T-helper 1 cell treated with Interleukin-12 subunit alpha and Interleukin-12 subunit beta and Interleukin-4 antibody, amounts not matched to agents 30 ng/mL and 1 ng/mL, for 36 hours (primary cell): ENCODE measurements around the gene CCNF. TPM values are rescaled to one million over a fixed set of nuclear protein-coding genes. Genes with fewer than 3 reads are reported as not detected.

Experiments used
- intact Hi-C: fragments of 100-400 bp; cut with micrococcal nuclease; formaldehyde crosslinking; loops from one replicate; pipeline ENCODE4 v1.15.1; 2024
- total RNA-seq: library from RNA; stranded (reverse); gene quantifications from 2 replicates; pipeline ENCODE4 v1.2.3, GENCODE V29; 2022

The CCNF gene
- total RNA-seq, 1 donor from 2014 or later, result 58.8 TPM

DNA sequence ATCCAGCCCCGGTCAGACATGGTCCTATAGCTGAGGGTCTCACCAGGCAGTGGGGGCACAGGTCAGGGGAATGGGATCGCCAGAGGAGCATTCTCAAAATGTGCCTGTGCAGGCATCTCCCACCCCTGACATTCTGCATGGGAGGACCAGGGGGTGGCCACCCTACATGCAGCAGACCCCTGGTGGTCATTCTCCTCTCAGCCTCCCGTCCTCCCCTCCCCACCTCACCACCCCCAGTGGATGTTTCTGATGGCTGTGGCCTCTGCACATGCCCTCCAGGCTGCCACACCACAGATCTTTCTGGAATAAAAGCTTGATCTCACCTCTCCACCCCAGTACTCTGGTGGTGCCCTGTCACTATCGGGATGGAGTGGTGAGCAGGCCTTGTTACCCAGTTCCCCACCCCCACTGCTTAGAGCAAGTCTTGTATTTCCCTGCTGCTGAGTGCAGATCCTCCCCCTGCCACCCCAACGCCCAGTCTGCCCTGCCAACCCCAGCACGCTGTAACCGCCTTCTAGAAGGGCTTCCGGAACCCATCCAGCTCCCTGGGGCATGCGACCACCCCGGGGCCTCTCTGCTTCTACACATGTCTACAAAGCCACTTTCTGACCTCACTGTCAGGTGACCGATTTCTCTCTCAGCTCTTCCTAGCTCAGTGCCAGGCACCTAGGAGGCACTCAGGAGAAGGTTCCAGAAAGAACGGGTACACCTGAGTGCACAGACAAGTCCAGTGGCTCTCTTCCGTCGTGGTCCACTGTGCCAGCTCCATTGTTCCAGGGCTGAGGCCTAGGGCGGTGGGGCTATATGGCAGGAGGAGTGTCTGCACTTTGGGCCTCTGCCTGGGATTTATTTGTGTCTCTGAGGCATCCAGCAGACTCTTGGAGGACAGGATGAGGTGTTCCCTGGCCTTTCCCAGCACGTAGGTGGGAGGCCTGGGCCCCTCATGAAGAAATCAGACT, 55.0 kb downstream of the CCNF start:
- intact Hi-C loops, result no loop called here

- intact Hi-C loops, result loop anchor here (5.0 kb wide), 1 partner anchor 143 kb away; the partner anchor contains the start of gene ABCA3
Measured at GRCh38 chr16:2484898-2485508, 55.8 kb downstream of the CCNF start.

- intact Hi-C loops, result loop anchor here (5.0 kb wide), 1 partner anchor 144 kb away; the partner anchor contains the start of gene ABCA3
Measured at GRCh38 chr16:2485811-2486507, 56.7 kb downstream of the CCNF start.

- intact Hi-C loops, result loop anchor here (1.0 to 5.0 kb wide), 2 partner anchors 14 to 145 kb away; partner anchors contain the start of gene ABCA3
Measured at GRCh38 chr16:2486645-2487516, 57.6 kb downstream of the CCNF start.

DNA sequence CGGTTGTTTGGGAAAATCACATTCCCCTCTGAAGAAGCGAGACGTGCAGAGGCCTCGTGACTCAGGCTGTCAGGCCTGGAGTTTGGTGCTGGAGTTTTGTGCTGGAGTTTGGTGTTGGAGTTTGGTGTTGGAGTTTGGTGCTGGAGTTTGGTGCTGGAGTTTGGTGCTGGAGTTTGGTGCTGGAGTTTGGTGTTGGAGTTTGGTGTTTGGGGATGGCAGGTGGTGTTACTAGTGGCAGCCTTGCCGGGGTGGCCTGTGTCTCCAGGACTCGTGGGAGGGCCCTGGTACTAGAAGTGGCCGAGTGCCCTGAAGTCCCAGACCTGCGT, 58.2 kb downstream of the CCNF start:
- intact Hi-C loops, result loop anchor here (1.0 to 5.0 kb wide), 2 partner anchors 14 to 145 kb away; partner anchors contain the start of gene ABCA3

DNA sequence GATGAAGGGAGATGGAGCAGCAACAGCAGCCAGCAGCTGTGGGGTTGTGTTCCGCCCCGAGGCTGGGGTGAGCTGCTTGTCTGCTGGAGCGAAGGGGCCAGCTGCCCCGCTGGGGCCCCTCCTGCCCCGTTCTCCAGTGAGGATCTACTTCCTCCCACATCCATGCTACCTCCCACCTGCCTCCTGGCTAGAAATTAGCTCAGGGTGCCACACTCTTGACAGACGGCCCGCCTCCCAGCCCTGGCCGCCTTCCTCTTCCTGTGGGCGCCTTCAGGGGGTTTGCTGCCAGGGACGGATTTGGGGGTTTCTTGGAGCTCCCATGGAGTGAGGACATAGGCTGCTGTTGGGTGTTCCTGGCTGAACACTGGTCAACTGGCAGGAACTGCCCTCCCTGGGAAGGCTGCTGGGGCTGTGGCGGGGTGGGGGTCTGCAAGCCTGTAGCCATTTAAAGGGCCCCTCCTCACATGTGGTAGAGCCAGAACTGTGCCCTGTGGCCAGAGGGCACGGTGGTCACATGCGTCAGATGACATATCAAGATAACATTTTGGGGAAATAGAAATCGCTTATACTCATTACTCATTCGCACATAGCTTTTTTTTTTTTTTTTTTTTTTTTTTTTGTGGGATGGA, 58.8 kb downstream of the CCNF start:
- intact Hi-C loops, result loop anchor here (1.0 to 5.0 kb wide), 2 partner anchors 13 to 146 kb away; partner anchors contain the start of gene ABCA3

DNA sequence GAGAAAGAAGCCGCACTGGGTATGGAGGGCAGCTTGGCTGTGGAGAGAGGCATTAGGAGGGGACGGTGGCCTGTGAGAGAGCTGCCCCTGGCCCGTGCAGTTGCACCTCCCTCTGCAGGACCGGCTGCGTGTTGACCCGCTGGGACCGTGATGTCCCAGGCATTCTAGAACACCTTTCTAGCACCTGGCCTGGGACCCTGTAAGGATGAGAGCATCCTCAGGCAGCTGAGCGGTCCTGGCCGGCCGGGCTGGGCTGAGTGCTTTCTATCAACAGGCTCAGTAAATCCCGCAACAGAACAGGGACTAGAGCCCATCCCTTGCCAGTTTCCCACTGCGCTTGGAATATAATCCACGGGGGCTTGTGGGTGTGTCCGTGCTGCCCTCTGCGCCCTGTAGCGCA, 60.3 kb downstream of the CCNF start:
- intact Hi-C loops, result loop anchor here (5.0 kb wide), 1 partner anchor 147 kb away; the partner anchor contains the start of gene ABCA3

GRCh38 chr16:2490190-2491105, 61.2 kb downstream of the CCNF start:
- intact Hi-C loops, result no loop called here

GRCh38 chr16:2492292-2492691, 63.0 kb downstream of the CCNF start:
- intact Hi-C loops, result no loop called here

DNA sequence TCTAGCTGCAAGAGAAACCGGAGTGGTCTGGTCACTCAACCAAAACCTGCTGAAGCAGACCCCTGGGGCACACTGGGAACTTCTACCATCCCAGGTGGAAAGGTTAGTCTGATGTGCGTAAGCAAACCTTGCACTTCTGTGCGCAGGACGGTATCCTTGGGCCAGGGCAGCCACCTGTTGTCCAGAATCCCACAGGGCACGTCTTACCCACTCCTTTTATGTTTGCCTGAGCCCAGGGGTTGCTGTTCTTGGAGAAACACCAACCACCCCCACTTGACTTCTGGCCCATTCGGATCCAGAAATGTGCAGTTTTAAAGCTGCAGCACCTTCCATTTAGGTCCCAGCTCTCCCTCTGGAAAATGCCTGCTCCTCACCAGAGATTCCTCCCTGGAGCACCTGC, 64.4 kb downstream of the CCNF start:
- intact Hi-C loops, result no loop called here

GRCh38 chr16:2494616-2495015, 65.4 kb downstream of the CCNF start:
- intact Hi-C loops, result no loop called here

GRCh38 chr16:2495041-2495440, 65.8 kb downstream of the CCNF start:
- intact Hi-C loops, result no loop called here

DNA sequence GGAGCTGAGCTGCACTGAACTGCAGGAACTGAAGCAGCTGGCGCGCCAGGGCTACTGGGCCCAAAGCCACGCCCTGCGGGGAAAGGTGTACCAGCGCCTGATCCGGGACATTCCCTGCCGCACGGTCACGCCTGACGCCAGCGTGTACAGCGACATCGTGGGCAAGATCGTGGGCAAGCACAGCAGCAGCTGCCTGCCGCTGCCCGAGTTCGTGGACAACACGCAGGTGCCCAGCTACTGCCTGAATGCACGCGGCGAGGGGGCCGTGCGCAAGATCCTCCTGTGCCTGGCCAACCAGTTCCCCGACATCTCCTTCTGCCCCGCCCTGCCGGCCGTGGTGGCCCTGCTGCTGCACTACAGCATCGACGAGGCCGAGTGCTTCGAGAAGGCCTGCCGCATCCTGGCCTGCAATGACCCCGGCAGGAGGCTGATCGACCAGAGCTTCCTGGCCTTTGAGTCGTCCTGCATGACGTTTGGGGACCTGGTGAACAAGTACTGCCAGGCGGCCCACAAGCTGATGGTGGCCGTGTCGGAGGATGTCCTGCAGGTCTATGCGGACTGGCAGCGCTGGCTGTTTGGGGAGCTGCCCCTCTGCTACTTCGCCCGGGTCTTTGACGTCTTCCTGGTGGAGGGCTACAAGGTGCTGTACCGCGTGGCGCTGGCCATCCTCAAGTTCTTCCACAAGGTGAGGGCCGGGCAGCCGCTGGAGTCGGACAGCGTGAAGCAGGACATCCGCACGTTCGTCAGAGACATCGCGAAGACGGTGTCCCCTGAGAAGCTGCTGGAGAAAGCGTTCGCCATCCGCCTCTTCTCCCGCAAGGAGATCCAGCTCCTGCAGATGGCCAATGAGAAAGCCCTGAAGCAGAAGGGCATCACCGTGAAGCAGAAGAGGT, 67.2 kb downstream of the CCNF start:
- intact Hi-C loops, result no loop called here

- intact Hi-C loops, result no loop called here
Measured at GRCh38 chr16:2497116-2497630, 67.9 kb downstream of the CCNF start.

- intact Hi-C loops, result no loop called here
Measured at GRCh38 chr16:2497695-2498484, 68.6 kb downstream of the CCNF start.

DNA sequence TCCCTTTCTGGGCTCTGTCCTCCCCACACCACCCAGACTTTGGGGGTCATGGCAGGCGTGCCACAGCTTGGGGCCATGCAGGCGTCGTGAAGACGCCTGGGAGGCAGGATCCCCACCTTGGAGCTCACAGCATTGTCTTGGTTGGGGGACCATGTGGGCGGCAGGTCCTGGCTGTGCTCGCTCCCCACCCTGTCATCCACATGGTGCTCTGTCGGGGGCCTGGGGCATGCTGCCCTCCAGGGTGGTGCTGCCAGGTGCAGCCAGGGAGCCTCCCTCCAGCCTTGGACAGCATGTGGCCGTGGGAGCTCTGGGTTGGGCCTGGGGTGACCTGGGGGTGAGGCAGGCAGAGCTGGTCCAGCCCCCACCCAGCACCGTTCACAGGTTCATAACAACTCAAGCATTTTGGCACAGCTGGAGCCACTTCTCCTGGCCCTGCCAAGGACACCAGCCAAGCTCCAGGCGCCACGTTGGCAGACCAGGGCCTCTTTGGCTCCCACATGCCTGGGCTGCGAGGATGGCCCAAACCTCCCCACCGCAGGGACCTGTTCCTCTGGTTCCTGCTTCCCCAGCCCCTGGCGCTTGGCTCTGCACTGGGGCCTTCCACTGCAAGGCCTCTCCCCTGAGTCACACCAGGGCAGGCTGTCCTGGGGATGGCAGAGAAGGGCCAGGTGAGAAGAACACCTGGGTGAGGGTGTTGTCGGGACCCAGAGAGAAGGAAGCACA, 69.4 kb downstream of the CCNF start:
- intact Hi-C loops, result no loop called here
